ENCODE data around the gene HSD17B14. TPM values are rescaled to one million over a fixed set of nuclear protein-coding genes. Genes with fewer than 3 reads are reported as not detected.
A peak's percentile ranks its signal among the peaks of the same experiment; 100 is the strongest.
"Not testable (repeated sequence)": the region's sequence is repeated elsewhere in the genome, so short reads cannot be mapped to it uniquely, and the experiment has no call there.

The HSD17B14 gene
- total and polyA plus RNA-seq, 9 of the 15 experiments (the other 6 are each of a cell fraction or from before 2014, with no cell fraction given), result 0.16 TPM; not detected in 8

DNA sequence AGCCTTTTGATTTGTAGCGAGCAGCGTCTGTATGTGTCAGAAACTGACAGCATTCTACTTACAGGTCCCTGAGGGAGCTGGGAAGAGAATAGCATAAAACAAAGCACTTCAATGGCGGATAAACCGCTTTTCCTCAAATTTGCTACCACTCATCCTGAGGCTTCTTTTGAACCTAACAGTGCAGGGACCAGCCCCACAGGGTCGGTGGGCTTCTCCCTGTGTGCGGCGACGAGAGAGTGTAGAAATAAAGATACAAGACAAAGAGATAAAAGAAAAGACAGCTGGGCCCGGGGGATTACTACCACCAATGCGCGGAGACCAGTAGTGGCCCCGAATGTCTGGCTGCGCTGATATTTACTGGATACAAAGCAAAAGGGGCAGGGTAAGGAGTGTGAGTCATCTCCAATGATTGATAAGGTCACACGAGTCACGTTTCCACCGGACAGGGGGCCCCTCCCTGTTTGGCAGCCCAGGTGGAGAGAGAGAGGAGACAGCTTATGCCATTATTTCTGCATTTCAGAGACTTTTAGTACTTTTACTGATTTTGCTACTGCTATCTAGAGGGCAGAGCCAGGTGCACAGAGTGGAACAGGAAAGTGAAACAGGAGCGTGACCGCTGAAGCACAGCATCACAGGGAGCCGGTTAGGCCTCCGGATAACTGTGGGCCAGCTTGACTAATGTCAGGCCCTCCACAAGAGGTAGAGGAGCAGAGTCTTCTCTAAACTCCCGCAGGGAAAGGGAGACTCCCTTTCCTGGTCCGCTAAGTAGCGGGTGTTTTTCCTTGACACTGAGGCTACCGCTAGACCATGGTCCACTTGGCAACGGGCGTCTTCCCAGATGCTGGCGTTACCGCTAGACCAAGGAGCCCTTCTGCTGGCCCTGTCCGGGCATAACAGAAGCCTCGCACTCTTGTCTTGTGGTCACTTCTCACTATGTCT lies 40.0 kb upstream of the HSD17B14 start:
- POLR2A ChIA-PET, result interaction anchor here (0.6 to 12.2 kb wide), 35 partner anchors 9 to 1266 kb away, joined by 3 to 439 read pairs (median 6); partner anchors contain the start of genes BAX, BCAT2, DHDH and FTL
- in situ Hi-C loops (cut with MboI), result loop anchor here (10.0 kb wide), 1 partner anchor 88 kb away; the partner anchor contains the start of gene FTL
- peaks cover 56% of the 10 kb centered on the region for H3K79me2 ChIP-seq (ENCODE audit: control insufficient read depth, insufficient read depth, low read length)
- CTCF ChIA-PET (ENCODE audit: low intra/inter-chr PET ratio); H3K9me1 ChIP-seq (ENCODE audit: control insufficient read depth, insufficient read depth, low read length); H3K27me3 ChIP-seq (ENCODE audit: control insufficient read depth in 2 of 2, insufficient read depth in 2 of 2, low read length in 2 of 2); H3K9me3 ChIP-seq (replicated peaks; ENCODE audit: control insufficient read depth, insufficient read depth, low read depth, low read length); H2AFZ ChIP-seq (ENCODE audit: low read depth, low read length); intact Hi-C loops (cut with micrococcal nuclease): not testable (repeated sequence)
- H3K27ac ChIP-seq (ENCODE audit: extremely low read depth, low read depth, low read length), result peak overlapping the region; percentile 94
- ATAC-seq, result peak; percentile 6
- BruUV-seq (replicated peaks), result TSS peak; percentile 93
- H3K36me3 ChIP-seq (ENCODE audit: control insufficient read depth, insufficient read depth, low read length), result peaks cover 42% of the 10 kb centered on the region
- peaks cover 37% of the 10 kb centered on the region for H4K20me1 ChIP-seq (replicated peaks; ENCODE audit: control insufficient read depth, insufficient read depth, low read length)
- peak overlapping the region; percentile 87 for H3K4me3 ChIP-seq
- WGBS (ENCODE audit: insufficient coverage, low coverage, missing lambda C conversion rate), result 9% methylated on average over 30 of the region's 30 CpGs
- peak overlapping the region; percentile 91 to 92 for H3K9ac ChIP-seq (ENCODE audit: insufficient read depth in 1 of 2, low read depth in 2 of 2, low read length in 2 of 2)
- peaks cover 25 to 47% of the 10 kb centered on the region in 2 experiments for H3K4me1 ChIP-seq (replicated peaks in 1 of 2; ENCODE audit: control insufficient read depth in 2 of 2, insufficient read depth in 2 of 2, low read length in 2 of 2)
- FAIRE-seq, result peak; percentile 83
- DNase-seq (ENCODE audit: extremely low read depth in 1 of 4, low spot score in 3 of 4), result peak in 2 of 4 experiments; percentile 24 to 92
- H3K4me2 ChIP-seq (ENCODE audit: insufficient read depth, low read length), result peak overlapping the region; percentile 95
- TF ChIP-seq, protein P1, sequence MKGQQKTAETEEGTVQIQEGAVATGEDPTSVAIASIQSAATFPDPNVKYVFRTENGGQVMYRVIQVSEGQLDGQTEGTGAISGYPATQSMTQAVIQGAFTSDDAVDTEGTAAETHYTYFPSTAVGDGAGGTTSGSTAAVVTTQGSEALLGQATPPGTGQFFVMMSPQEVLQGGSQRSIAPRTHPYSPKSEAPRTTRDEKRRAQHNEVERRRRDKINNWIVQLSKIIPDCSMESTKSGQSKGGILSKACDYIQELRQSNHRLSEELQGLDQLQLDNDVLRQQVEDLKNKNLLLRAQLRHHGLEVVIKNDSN (CRISPR knock-in tag; IDR thresholded peaks at IDR 0.05), result 0 out of 2 replicates have a peak, but pooled peaks have one; percentile 34
- peak; percentile 51 for TF ChIP-seq ZNF583 (CRISPR knock-in tag; IDR thresholded peaks at IDR 0.05)
- TF ChIP-seq ILF3 (IDR thresholded peaks at IDR 0.05; ENCODE audit: borderline replicate concordance), result peak; percentile 98
- TF ChIP-seq, protein P2, sequence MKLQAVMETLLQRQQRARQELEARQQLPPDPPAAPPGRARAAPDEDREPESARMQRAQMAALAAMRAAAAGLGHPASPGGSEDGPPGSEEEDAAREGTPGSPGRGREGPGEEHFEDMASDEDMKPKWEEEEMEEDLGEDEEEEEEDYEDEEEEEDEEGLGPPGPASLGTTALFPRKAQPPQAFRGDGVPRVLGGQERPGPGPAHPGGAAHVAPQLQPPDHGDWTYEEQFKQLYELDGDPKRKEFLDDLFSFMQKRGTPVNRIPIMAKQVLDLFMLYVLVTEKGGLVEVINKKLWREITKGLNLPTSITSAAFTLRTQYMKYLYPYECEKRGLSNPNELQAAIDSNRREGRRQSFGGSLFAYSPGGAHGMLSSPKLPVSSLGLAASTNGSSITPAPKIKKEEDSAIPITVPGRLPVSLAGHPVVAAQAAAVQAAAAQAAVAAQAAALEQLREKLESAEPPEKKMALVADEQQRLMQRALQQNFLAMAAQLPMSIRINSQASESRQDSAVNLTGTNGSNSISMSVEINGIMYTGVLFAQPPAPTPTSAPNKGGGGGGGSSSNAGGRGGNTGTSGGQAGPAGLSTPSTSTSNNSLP (IDR thresholded peaks at IDR 0.05; ENCODE audit: borderline replicate concordance, low read depth, low read length), result peak; percentile 39; the same call in 1 of the 2 replicates
- TF ChIP-seq, protein P3, sequence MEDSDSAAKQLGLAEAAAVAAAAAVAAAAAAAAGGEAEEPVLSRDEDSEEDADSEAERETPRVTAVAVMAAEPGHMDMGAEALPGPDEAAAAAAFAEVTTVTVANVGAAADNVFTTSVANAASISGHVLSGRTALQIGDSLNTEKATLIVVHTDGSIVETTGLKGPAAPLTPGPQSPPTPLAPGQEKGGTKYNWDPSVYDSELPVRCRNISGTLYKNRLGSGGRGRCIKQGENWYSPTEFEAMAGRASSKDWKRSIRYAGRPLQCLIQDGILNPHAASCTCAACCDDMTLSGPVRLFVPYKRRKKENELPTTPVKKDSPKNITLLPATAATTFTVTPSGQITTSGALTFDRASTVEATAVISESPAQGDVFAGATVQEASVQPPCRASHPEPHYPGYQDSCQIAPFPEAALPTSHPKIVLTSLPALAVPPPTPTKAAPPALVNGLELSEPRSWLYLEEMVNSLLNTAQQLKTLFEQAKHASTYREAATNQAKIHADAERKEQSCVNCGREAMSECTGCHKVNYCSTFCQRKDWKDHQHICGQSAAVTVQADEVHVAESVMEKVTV (CRISPR knock-in tag; IDR thresholded peaks at IDR 0.05), result peak; percentile 28; the same call in 1 of the 2 replicates
- TF ChIP-seq SMAD3 (CRISPR knock-in tag; conservative IDR thresholded peaks at IDR 0.05), result peak; percentile 66
- peak; percentile 98 for TF ChIP-seq BHLHE40 (IDR thresholded peaks at IDR 0.05; ENCODE audit: low read length)
- TF ChIP-seq ZNF134 (CRISPR knock-in tag; conservative IDR thresholded peaks at IDR 0.05), result 0 out of 2 replicates have a peak, but pooled peaks have one; percentile 35
- peak; percentile 20 for TF ChIP-seq FOS (IDR thresholded peaks at IDR 0.05; ENCODE audit: extremely low read depth, insufficient read length)
- peak; percentile 26 for TF ChIP-seq TAF1 (IDR thresholded peaks at IDR 0.05; ENCODE audit: control insufficient read depth, extremely low read depth, insufficient read depth, low read length, severe bottlenecking)
- peak; percentile 46 for TF ChIP-seq NR2C1 (IDR thresholded peaks at IDR 0.05)
- TF ChIP-seq NR2C1 (tag; IDR thresholded peaks at IDR 0.05), result peak; percentile 50
- TF ChIP-seq MBD2 (IDR thresholded peaks at IDR 0.05; ENCODE audit: borderline replicate concordance, low read depth), result peak; percentile 51; the same call in 1 of the 2 replicates
- peak in 1 of 2 experiments; percentile 76; a peak in 3 of 4 replicates for TF ChIP-seq ARNT (IDR thresholded peaks at IDR 0.05)

Measured in K562 (cell line).